ENCODE measurements around the gene NELL1.

The NELL1 gene

GRCh38 chr11:21116009-21116408 is 446.6 kb downstream of the NELL1 start:
- H3K4me3 Mint-ChIP-seq = no peak overlapping the region
- no peaks in the 10 kb centered on the region for H3K36me3 Mint-ChIP-seq (ENCODE audit: low read depth)
- peaks cover 9% of the 10 kb centered on the region for H3K4me1 Mint-ChIP-seq
- H3K27me3 Mint-ChIP-seq (ENCODE audit: low read depth) = peaks cover 3% of the 10 kb centered on the region
- no peaks in the 10 kb centered on the region for H3K9me3 Mint-ChIP-seq
- no peak for TF ChIP-seq CTCF (IDR thresholded peaks at IDR 0.05; ENCODE audit: unreplicated experiment in 3 of 3)
- H3K27ac Mint-ChIP-seq = no peak overlapping the region

- no peak for TF ChIP-seq CTCF (IDR thresholded peaks at IDR 0.05; ENCODE audit: unreplicated experiment in 3 of 3)
- Mint-ChIP-seq H3K36me3 (ENCODE audit: low read depth) (no peaks in the 10 kb centered on the region), H3K27me3 (ENCODE audit: low read depth) (peaks cover 3% of the 10 kb centered on the region), H3K9me3 (no peaks in the 10 kb centered on the region), H3K4me3 (no peak overlapping the region), H3K4me1 (peaks cover 7% of the 10 kb centered on the region), H3K27ac (peak overlapping the region in 1 of 3 experiments; percentile 19)
These were observed 450.0 kb downstream of the NELL1 start for GRCh38 chr11:21119411-21119810.

- no peaks in the 10 kb centered on the region for H3K27me3 Mint-ChIP-seq (ENCODE audit: low read depth)
- no peaks in the 10 kb centered on the region for H3K9me3 Mint-ChIP-seq
- no peak overlapping the region for H3K4me3 Mint-ChIP-seq
- H3K27ac Mint-ChIP-seq = no peak overlapping the region
- H3K36me3 Mint-ChIP-seq (ENCODE audit: low read depth) = no peaks in the 10 kb centered on the region
- TF ChIP-seq CTCF (IDR thresholded peaks at IDR 0.05; ENCODE audit: unreplicated experiment in 3 of 3) = no peak
- H3K4me1 Mint-ChIP-seq = peaks cover 7% of the 10 kb centered on the region
These were observed 452.6 kb downstream of the NELL1 start for GRCh38 chr11:21121991-21122390.

GRCh38 chr11:21122523-21122922 is 453.1 kb downstream of the NELL1 start:
- H3K36me3 Mint-ChIP-seq (ENCODE audit: low read depth) = no peaks in the 10 kb centered on the region
- no peak overlapping the region for H3K4me3 Mint-ChIP-seq
- no peaks in the 10 kb centered on the region for H3K9me3 Mint-ChIP-seq
- H3K27me3 Mint-ChIP-seq (ENCODE audit: low read depth) = no peaks in the 10 kb centered on the region
- peak overlapping the region in 1 of 3 experiments; percentile 28 for H3K27ac Mint-ChIP-seq
- no peak for TF ChIP-seq CTCF (IDR thresholded peaks at IDR 0.05; ENCODE audit: unreplicated experiment in 3 of 3)
- peaks cover 7% of the 10 kb centered on the region for H3K4me1 Mint-ChIP-seq

GRCh38 chr11:21132146-21132720 is 462.8 kb downstream of the NELL1 start:
- no peak overlapping the region for H3K4me3 Mint-ChIP-seq
- H3K27ac Mint-ChIP-seq = no peak overlapping the region
- no peak for TF ChIP-seq CTCF (IDR thresholded peaks at IDR 0.05; ENCODE audit: unreplicated experiment in 3 of 3)
- no peaks in the 10 kb centered on the region for H3K36me3 Mint-ChIP-seq (ENCODE audit: low read depth)
- peaks cover 5% of the 10 kb centered on the region for H3K27me3 Mint-ChIP-seq (ENCODE audit: low read depth)
- no peaks in the 10 kb centered on the region for H3K9me3 Mint-ChIP-seq
- H3K4me1 Mint-ChIP-seq = peaks cover 4% of the 10 kb centered on the region

- no peak for TF ChIP-seq CTCF (IDR thresholded peaks at IDR 0.05; ENCODE audit: unreplicated experiment in 3 of 3)
- H3K4me3 Mint-ChIP-seq = no peak overlapping the region
- no peaks in the 10 kb centered on the region for H3K9me3 Mint-ChIP-seq
- H3K27ac Mint-ChIP-seq = no peak overlapping the region
- H3K27me3 Mint-ChIP-seq (ENCODE audit: low read depth) = peaks cover 5% of the 10 kb centered on the region
- H3K36me3 Mint-ChIP-seq (ENCODE audit: low read depth) = no peaks in the 10 kb centered on the region
- peaks cover 8% of the 10 kb centered on the region for H3K4me1 Mint-ChIP-seq
These were observed 463.9 kb downstream of the NELL1 start for GRCh38 chr11:21133244-21133643.
